Mononuclear cell (primary cell): ENCODE data around the gene CTNND1. TPM values are rescaled to one million over a fixed set of nuclear protein-coding genes. Genes with fewer than 3 reads are reported as not detected.
A peak's percentile ranks its signal among the peaks of the same experiment; 100 is the strongest.
"Not testable (repeated sequence)": the region's sequence is repeated elsewhere in the genome, so short reads cannot be mapped to it uniquely, and the experiment has no call there.

ENCODE experiments used
- H3K27me3 ChIP-seq: 2 replicates; pipeline ENCODE4 v1.6.0; 2011; ENCODE audit warnings: low read length, control low read depth; ENCODE audit not compliant: insufficient read depth
- H3K4me1 ChIP-seq: 2 replicates; pipeline ENCODE4 v1.5.1; 2011; ENCODE audit warnings: mild to moderate bottlenecking, low read length, control low read depth; ENCODE audit not compliant: insufficient read depth
- H3K4me3 ChIP-seq: 2 replicates; pipeline ENCODE4 v1.5.1; 2011; ENCODE audit warnings: mild to moderate bottlenecking, low read length, moderate library complexity
- H3K9me3 ChIP-seq: 2 replicates; pipeline ENCODE4 v1.5.1; 2011; ENCODE audit warnings: low read depth, mild to moderate bottlenecking, control low read depth, low read length
- total RNA-seq: library from RNA; depleted of rRNA; stranded (reverse); fragments of >200 nt; gene quantifications from one replicate; pipeline ENCODE4 v1.2.3, GENCODE V29; 2012

Gene CTNND1
- 19.6 TPM for total RNA-seq

GRCh38 chr11:57761301-57762234, at the start of gene CTNND1:
Gene CTNND1 (plus strand): TSS chr11:57761802. CDS start chr11:57791479, 29,677 bp downstream.
- Histone ChIP-seq H3K27me3 (no peaks in the 10 kb centered on the region), H3K9me3 (no peaks in the 10 kb centered on the region), H3K4me3 (peak within 1 kb of the TSS; percentile 55), H3K4me1 (peaks cover 16% of the 10 kb centered on the region)

- Histone ChIP-seq H3K4me1 (peaks cover 34% of the 10 kb centered on the region), H3K27me3 (no peaks in the 10 kb centered on the region), H3K4me3 (peak within 1 kb of the TSS; percentile 77), H3K9me3 (no peaks in the 10 kb centered on the region)
Measured at GRCh38 chr11:57712256-57713150, 49.1 kb upstream of the CTNND1 start, which contains the start of gene TMX2. Gene TMX2 (plus strand): TSS chr11:57712593. CDS start chr11:57712619, 26 bp downstream.

GRCh38 chr11:57713835-57714234, 47.8 kb upstream of the CTNND1 start:
- no peaks in the 10 kb centered on the region for H3K9me3 ChIP-seq
- H3K4me3 ChIP-seq, result no peak overlapping the region
- H3K4me1 ChIP-seq, result peaks cover 34% of the 10 kb centered on the region
- no peaks in the 10 kb centered on the region for H3K27me3 ChIP-seq

GRCh38 chr11:57716726-57717125, 44.9 kb upstream of the CTNND1 start:
- not testable (repeated sequence) for H3K9me3 ChIP-seq, H3K27me3 ChIP-seq, H3K4me3 ChIP-seq
- H3K4me1 ChIP-seq, result peaks cover 20% of the 10 kb centered on the region

GRCh38 chr11:57727185-57727584, 34.4 kb upstream of the CTNND1 start:
- no peaks in the 10 kb centered on the region for H3K4me1 ChIP-seq

GRCh38 chr11:57728829-57729228, 32.8 kb upstream of the CTNND1 start:
- no peaks in the 10 kb centered on the region for H3K27me3 ChIP-seq
- H3K4me3 ChIP-seq, result no peak overlapping the region
- H3K9me3 ChIP-seq, result no peaks in the 10 kb centered on the region
- no peaks in the 10 kb centered on the region for H3K4me1 ChIP-seq

More at GRCh38 chr11:57727185-57727584, 34.4 kb upstream of the CTNND1 start:
- Histone ChIP-seq H3K27me3 (no peaks in the 10 kb centered on the region), H3K9me3 (no peaks in the 10 kb centered on the region), H3K4me3 (no peak overlapping the region)

- no peak overlapping the region for H3K4me3 ChIP-seq
- H3K4me1 ChIP-seq, result no peaks in the 10 kb centered on the region
- H3K9me3 ChIP-seq, result no peaks in the 10 kb centered on the region
Measured at GRCh38 chr11:57729479-57729878, 32.1 kb upstream of the CTNND1 start.

GRCh38 chr11:57732661-57733060, 28.9 kb upstream of the CTNND1 start:
- no peaks in the 10 kb centered on the region for H3K27me3 ChIP-seq
- H3K4me1 ChIP-seq, result no peaks in the 10 kb centered on the region
- no peaks in the 10 kb centered on the region for H3K9me3 ChIP-seq
- no peak overlapping the region for H3K4me3 ChIP-seq

More at GRCh38 chr11:57729479-57729878, 32.1 kb upstream of the CTNND1 start:
- no peaks in the 10 kb centered on the region for H3K27me3 ChIP-seq

GRCh38 chr11:57735619-57736298, 25.8 kb upstream of the CTNND1 start:
- Histone ChIP-seq H3K4me1 (peaks cover 4% of the 10 kb centered on the region), H3K4me3 (no peak overlapping the region), H3K9me3 (no peaks in the 10 kb centered on the region), H3K27me3 (no peaks in the 10 kb centered on the region)

GRCh38 chr11:57741132-57742086, 20.2 kb upstream of the CTNND1 start, which contains the start of gene SELENOH:
Gene SELENOH (plus strand): TSS chr11:57741491. CDS start chr11:57741596, 105 bp downstream.
- Histone ChIP-seq H3K4me1 (peaks cover 27% of the 10 kb centered on the region), H3K9me3 (no peaks in the 10 kb centered on the region), H3K27me3 (no peaks in the 10 kb centered on the region), H3K4me3 (peak within 1 kb of the TSS; percentile 89)

GRCh38 chr11:57742087-57742452, 19.5 kb upstream of the CTNND1 start:
- Histone ChIP-seq H3K27me3 (no peaks in the 10 kb centered on the region), H3K9me3 (no peaks in the 10 kb centered on the region), H3K4me1 (peaks cover 27% of the 10 kb centered on the region), H3K4me3 (peak overlapping the region; percentile 89)

GRCh38 chr11:57744357-57744756, 17.2 kb upstream of the CTNND1 start:
- Histone ChIP-seq H3K4me1 (peaks cover 27% of the 10 kb centered on the region), H3K4me3 (no peak overlapping the region), H3K27me3 (no peaks in the 10 kb centered on the region), H3K9me3 (no peaks in the 10 kb centered on the region)

GRCh38 chr11:57745206-57745605, 16.4 kb upstream of the CTNND1 start:
- no peaks in the 10 kb centered on the region for H3K9me3 ChIP-seq
- peaks cover 27% of the 10 kb centered on the region for H3K4me1 ChIP-seq
- H3K27me3 ChIP-seq, result no peaks in the 10 kb centered on the region
- no peak overlapping the region for H3K4me3 ChIP-seq
